ENCODE measurements around the gene AATF. TPM values are rescaled to one million over a fixed set of nuclear protein-coding genes. Genes with fewer than 3 reads are reported as not detected.

Gene AATF
- total RNA-seq, 1 experiment from 2014 or later = 85.2 TPM

GRCh38 chr17:37064206-37064605 lies 115.5 kb downstream of the AATF start:
- ChIA-PET CTCF (interaction anchor here (1.1 to 1.8 kb wide), 2 partner anchors 17 to 412 kb away, joined by 3 to 11 read pairs; no protein-coding TSS in a partner anchor), POLR2A (no interaction called here)
- H3K27me3 Mint-ChIP-seq (ENCODE audit: insufficient read depth, unreplicated experiment) = peaks cover 12% of the 10 kb centered on the region
- no peak overlapping the region for H3K4me3 Mint-ChIP-seq (ENCODE audit: unreplicated experiment)
- intact Hi-C loops (cut with micrococcal nuclease) = no loop called here
- no peaks in the 10 kb centered on the region for H3K9me3 Mint-ChIP-seq (ENCODE audit: unreplicated experiment)
- H3K4me1 Mint-ChIP-seq (ENCODE audit: insufficient read depth, unreplicated experiment) = peaks cover 15% of the 10 kb centered on the region
- no peak overlapping the region for H3K27ac Mint-ChIP-seq (ENCODE audit: low read depth, unreplicated experiment)
- TF ChIP-seq CTCF (IDR thresholded peaks at IDR 0.05; ENCODE audit: unreplicated experiment) = no peak
- DNase-seq (ENCODE audit: unreplicated experiment) = no peak
- BruUV-seq (replicated peaks) = no TSS peak
- H3K36me3 Mint-ChIP-seq (ENCODE audit: insufficient read depth, unreplicated experiment) = no peaks in the 10 kb centered on the region

- POLR2A ChIA-PET = no interaction called here
- no peak for TF ChIP-seq CTCF (IDR thresholded peaks at IDR 0.05; ENCODE audit: unreplicated experiment)
- H3K4me1 Mint-ChIP-seq (ENCODE audit: insufficient read depth, unreplicated experiment) = peaks cover 15% of the 10 kb centered on the region
- intact Hi-C loops (cut with micrococcal nuclease) = no loop called here
- H3K9me3 Mint-ChIP-seq (ENCODE audit: unreplicated experiment) = no peaks in the 10 kb centered on the region
- peaks cover 12% of the 10 kb centered on the region for H3K27me3 Mint-ChIP-seq (ENCODE audit: insufficient read depth, unreplicated experiment)
- no peaks in the 10 kb centered on the region for H3K36me3 Mint-ChIP-seq (ENCODE audit: insufficient read depth, unreplicated experiment)
- no TSS peak for BruUV-seq (replicated peaks)
- H3K27ac Mint-ChIP-seq (ENCODE audit: low read depth, unreplicated experiment) = no peak overlapping the region
- CTCF ChIA-PET = interaction anchor here (1.1 kb wide), 1 partner anchor 413 kb away, joined by 3 read pairs; no protein-coding TSS in a partner anchor
- H3K4me3 Mint-ChIP-seq (ENCODE audit: unreplicated experiment) = no peak overlapping the region
- DNase-seq (ENCODE audit: unreplicated experiment) = no peak
These were observed 116.2 kb downstream of the AATF start for GRCh38 chr17:37064956-37065355.

DNA sequence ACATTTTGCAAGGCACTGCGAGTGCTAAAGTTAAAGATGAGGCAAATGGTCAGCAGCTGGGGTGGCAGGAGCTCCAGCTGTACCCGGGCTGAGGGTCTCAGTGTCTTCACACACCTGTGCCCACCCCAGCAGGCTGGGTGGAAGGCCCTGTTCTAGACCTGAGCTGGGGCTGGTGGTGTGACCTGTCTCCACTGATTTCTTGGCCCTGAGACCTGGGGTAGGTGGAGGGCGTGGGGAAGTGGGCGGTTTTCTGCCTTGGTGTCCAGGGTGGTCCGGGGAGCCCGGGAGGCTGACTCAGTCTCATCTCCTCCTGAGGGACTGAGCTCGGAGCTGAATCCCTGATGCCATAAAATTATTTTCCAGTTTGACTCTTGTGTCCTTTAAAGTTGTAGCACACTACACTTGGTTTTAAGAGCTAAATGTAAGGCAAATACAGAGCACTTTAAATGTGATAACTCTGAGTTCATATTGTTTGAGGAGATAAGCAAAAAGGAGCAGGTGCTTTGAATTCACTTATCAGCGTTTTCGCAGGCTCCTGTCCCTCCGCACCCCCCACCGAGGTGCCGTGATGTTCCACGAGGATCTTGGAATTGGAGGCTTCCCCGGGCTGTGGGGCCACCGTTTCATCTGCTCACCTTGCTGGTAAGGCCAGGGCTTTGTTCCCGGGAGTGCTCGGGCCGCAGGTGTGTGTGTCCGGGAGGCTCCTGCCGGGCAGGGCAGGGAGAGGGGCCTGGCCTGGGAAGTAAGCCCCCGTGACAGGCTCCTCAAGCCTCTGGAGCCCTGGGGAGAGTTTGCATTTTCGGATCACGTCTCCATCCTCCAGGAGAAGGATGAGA lies 117.0 kb downstream of the AATF start:
- TF ChIP-seq CTCF (IDR thresholded peaks at IDR 0.05; ENCODE audit: unreplicated experiment) = no peak
- H3K4me1 Mint-ChIP-seq (ENCODE audit: insufficient read depth, unreplicated experiment) = peaks cover 15% of the 10 kb centered on the region
- no peaks in the 10 kb centered on the region for H3K9me3 Mint-ChIP-seq (ENCODE audit: unreplicated experiment)
- peaks cover 12% of the 10 kb centered on the region for H3K27me3 Mint-ChIP-seq (ENCODE audit: insufficient read depth, unreplicated experiment)
- no TSS peak for BruUV-seq (replicated peaks)
- ChIA-PET CTCF (no interaction called here), POLR2A (no interaction called here)
- H3K27ac Mint-ChIP-seq (ENCODE audit: low read depth, unreplicated experiment) = no peak overlapping the region
- H3K36me3 Mint-ChIP-seq (ENCODE audit: insufficient read depth, unreplicated experiment) = no peaks in the 10 kb centered on the region
- DNase-seq (ENCODE audit: unreplicated experiment) = no peak
- H3K4me3 Mint-ChIP-seq (ENCODE audit: unreplicated experiment) = no peak overlapping the region
- intact Hi-C loops (cut with micrococcal nuclease) = no loop called here

DNA sequence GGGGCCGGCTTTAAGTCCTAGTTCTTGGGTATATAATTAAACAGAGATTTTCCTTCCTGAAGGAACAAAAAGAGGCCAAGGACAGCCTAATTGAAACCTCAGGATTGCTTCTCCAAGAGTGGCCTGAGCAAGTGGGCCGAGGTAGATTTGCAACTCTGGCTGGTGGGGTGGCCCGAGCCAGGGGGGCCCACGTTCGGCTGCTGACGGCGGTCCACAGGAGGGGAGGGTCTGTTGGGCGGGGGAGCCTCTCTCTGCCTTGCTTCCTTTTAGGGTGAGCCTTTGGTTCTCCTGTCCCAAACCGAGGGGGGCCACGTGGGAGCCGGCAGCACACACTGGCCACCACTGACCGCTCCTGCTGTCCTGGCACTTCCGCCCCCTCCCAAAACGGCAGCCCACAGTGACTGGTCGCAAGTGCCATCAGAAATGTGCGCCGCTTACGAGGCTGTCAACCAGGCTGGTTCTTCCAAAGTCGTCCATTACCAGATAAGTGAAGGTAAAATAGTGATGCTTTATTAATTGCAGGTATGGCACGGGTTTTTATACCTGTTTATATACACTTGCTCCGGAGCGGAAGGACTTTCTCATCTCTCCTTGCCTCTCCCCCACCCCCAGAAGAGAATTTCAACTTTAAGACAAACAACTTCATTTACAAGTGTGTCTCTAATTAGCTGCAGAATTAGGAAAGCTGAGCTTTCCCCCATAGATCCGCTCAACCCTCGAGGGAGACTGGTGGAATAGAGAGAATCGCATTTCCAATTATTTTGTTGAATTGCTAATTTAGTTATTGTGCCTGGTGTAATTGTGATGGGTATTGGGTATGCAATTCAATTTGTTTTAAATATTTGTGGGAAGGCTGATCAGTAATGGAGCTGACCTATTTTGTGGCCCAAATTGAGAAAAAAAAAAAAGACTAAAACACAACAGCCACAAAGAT lies 117.8 kb downstream of the AATF start:
- ChIA-PET POLR2A (interaction anchor here (0.6 to 1.6 kb wide), 2 partner anchors 110 to 168 kb away, joined by 3 to 5 read pairs; no protein-coding TSS in a partner anchor), CTCF (interaction anchor here (0.6 to 2.7 kb wide), 3 partner anchors 15 to 347 kb away, joined by 3 to 13 read pairs (median 5); no protein-coding TSS in a partner anchor)
- Mint-ChIP-seq H3K4me3 (ENCODE audit: unreplicated experiment) (no peak overlapping the region), H3K27ac (ENCODE audit: low read depth, unreplicated experiment) (no peak overlapping the region), H3K27me3 (ENCODE audit: insufficient read depth, unreplicated experiment) (peaks cover 12% of the 10 kb centered on the region), H3K4me1 (ENCODE audit: insufficient read depth, unreplicated experiment) (peaks cover 15% of the 10 kb centered on the region), H3K9me3 (ENCODE audit: unreplicated experiment) (no peaks in the 10 kb centered on the region), H3K36me3 (ENCODE audit: insufficient read depth, unreplicated experiment) (no peaks in the 10 kb centered on the region)
- intact Hi-C loops (cut with micrococcal nuclease) = no loop called here
- BruUV-seq (replicated peaks) = no TSS peak
- no peak for TF ChIP-seq CTCF (IDR thresholded peaks at IDR 0.05; ENCODE audit: unreplicated experiment)
- DNase-seq (ENCODE audit: unreplicated experiment) = no peak
